Measurements from ENCODE around the gene DLK1. TPM values are rescaled to one million over a fixed set of nuclear protein-coding genes. Genes with fewer than 3 reads are reported as not detected.

DLK1 gene
- polyA plus RNA-seq, 2 of the 4 experiments (the other 2 are of a cell fraction) = 0.06 TPM; not detected in 1

DNA sequence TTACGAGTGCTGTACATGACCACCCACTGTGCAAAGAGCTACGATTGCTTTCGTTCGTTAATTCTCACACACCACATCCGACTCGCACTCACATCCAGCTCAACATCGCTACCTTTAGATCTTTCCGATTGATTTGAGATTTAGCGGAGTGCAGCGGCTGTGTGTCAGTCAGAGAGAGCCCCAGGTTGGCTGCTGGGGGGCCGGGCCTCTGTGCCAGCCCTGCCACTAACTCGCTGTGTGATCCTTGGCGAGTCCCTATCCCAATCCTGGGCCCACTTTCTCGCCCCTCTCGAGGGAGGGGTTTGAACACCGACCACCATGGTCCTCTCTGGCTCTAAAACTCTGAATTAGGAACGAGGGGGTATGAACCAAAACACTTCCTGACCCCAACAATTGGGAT, 8.6 kb downstream of the DLK1 start:
- POLR2A ChIA-PET = interaction anchor here (0.6 kb wide), 1 partner anchor 425 kb away, joined by 3 read pairs; no protein-coding TSS in a partner anchor
- H3K9me3 ChIP-seq = no peaks in the 10 kb centered on the region
- H3K27ac ChIP-seq = no peak overlapping the region
- H3K4me3 ChIP-seq = no peak overlapping the region
- 60% methylated on average over 17 of the region's 17 CpGs for WGBS (ENCODE audit: missing lambda C conversion rate)
- FAIRE-seq (no peak), ATAC-seq (no peak), DNase-seq (ENCODE audit: low read depth in 1 of 2, low spot score in 1 of 2) (no peak)
- no peak overlapping the region for H3K4me2 ChIP-seq
- no peaks in the 10 kb centered on the region for H3K4me1 ChIP-seq
- TF ChIP-seq TFCP2L1 (CRISPR knock-in tag; IDR thresholded peaks at IDR 0.05) (no peak), NFE2L2 (conservative IDR thresholded peaks at IDR 0.05; ENCODE audit: low read length) (no peak), ZFP36 (IDR thresholded peaks at IDR 0.05; ENCODE audit: borderline replicate concordance, partially characterized antibody) (no peak), BHLHE40 (IDR thresholded peaks at IDR 0.05; ENCODE audit: low read depth, low read length) (no peak), HOXA7 (CRISPR knock-in tag; IDR thresholded peaks at IDR 0.05) (no peak), RCOR1 (IDR thresholded peaks at IDR 0.05; ENCODE audit: low read depth, low read length) (no peak), NPAS2 (CRISPR knock-in tag; IDR thresholded peaks at IDR 0.05; ENCODE audit: borderline replicate concordance) (no peak), CEBPB (IDR thresholded peaks at IDR 0.05) (no peak), ZNF302 (CRISPR knock-in tag; IDR thresholded peaks at IDR 0.05) (no peak), ZSCAN20 (CRISPR knock-in tag; IDR thresholded peaks at IDR 0.05) (no peak), TP53 (CRISPR knock-in tag; IDR thresholded peaks at IDR 0.05) (no peak), KDM5A (IDR thresholded peaks at IDR 0.05) (no peak), JUN (IDR thresholded peaks at IDR 0.05) (no peak)
- TF ChIP-seq, protein P1, sequence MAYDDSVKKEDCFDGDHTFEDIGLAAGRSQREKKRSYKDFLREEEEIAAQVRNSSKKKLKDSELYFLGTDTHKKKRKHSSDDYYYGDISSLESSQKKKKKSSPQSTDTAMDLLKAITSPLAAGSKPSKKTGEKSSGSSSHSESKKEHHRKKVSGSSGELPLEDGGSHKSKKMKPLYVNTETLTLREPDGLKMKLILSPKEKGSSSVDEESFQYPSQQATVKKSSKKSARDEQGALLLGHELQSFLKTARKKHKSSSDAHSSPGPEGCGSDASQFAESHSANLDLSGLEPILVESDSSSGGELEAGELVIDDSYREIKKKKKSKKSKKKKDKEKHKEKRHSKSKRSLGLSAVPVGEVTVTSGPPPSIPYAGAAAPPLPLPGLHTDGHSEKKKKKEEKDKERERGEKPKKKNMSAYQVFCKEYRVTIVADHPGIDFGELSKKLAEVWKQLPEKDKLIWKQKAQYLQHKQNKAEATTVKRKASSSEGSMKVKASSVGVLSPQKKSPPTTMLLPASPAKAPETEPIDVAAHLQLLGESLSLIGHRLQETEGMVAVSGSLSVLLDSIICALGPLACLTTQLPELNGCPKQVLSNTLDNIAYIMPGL (CRISPR knock-in tag; IDR thresholded peaks at IDR 0.05; ENCODE audit: borderline replicate concordance) = no peak
- TF ChIP-seq, protein P2, sequence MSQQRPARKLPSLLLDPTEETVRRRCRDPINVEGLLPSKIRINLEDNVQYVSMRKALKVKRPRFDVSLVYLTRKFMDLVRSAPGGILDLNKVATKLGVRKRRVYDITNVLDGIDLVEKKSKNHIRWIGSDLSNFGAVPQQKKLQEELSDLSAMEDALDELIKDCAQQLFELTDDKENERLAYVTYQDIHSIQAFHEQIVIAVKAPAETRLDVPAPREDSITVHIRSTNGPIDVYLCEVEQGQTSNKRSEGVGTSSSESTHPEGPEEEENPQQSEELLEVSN (IDR thresholded peaks at IDR 0.05; ENCODE audit: borderline replicate concordance, low read depth) = no peak
- TF ChIP-seq, protein P3, sequence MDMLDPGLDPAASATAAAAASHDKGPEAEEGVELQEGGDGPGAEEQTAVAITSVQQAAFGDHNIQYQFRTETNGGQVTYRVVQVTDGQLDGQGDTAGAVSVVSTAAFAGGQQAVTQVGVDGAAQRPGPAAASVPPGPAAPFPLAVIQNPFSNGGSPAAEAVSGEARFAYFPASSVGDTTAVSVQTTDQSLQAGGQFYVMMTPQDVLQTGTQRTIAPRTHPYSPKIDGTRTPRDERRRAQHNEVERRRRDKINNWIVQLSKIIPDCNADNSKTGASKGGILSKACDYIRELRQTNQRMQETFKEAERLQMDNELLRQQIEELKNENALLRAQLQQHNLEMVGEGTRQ (IDR thresholded peaks at IDR 0.05) = no peak
- TF ChIP-seq, protein P4, sequence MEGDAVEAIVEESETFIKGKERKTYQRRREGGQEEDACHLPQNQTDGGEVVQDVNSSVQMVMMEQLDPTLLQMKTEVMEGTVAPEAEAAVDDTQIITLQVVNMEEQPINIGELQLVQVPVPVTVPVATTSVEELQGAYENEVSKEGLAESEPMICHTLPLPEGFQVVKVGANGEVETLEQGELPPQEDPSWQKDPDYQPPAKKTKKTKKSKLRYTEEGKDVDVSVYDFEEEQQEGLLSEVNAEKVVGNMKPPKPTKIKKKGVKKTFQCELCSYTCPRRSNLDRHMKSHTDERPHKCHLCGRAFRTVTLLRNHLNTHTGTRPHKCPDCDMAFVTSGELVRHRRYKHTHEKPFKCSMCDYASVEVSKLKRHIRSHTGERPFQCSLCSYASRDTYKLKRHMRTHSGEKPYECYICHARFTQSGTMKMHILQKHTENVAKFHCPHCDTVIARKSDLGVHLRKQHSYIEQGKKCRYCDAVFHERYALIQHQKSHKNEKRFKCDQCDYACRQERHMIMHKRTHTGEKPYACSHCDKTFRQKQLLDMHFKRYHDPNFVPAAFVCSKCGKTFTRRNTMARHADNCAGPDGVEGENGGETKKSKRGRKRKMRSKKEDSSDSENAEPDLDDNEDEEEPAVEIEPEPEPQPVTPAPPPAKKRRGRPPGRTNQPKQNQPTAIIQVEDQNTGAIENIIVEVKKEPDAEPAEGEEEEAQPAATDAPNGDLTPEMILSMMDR (IDR thresholded peaks at IDR 0.05) = no peak
- TF ChIP-seq, protein P5, sequence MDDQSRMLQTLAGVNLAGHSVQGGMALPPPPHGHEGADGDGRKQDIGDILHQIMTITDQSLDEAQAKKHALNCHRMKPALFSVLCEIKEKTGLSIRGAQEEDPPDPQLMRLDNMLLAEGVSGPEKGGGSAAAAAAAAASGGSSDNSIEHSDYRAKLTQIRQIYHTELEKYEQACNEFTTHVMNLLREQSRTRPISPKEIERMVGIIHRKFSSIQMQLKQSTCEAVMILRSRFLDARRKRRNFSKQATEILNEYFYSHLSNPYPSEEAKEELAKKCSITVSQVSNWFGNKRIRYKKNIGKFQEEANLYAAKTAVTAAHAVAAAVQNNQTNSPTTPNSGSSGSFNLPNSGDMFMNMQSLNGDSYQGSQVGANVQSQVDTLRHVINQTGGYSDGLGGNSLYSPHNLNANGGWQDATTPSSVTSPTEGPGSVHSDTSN (IDR thresholded peaks at IDR 0.05) = no peak
- TF ChIP-seq, protein P6, sequence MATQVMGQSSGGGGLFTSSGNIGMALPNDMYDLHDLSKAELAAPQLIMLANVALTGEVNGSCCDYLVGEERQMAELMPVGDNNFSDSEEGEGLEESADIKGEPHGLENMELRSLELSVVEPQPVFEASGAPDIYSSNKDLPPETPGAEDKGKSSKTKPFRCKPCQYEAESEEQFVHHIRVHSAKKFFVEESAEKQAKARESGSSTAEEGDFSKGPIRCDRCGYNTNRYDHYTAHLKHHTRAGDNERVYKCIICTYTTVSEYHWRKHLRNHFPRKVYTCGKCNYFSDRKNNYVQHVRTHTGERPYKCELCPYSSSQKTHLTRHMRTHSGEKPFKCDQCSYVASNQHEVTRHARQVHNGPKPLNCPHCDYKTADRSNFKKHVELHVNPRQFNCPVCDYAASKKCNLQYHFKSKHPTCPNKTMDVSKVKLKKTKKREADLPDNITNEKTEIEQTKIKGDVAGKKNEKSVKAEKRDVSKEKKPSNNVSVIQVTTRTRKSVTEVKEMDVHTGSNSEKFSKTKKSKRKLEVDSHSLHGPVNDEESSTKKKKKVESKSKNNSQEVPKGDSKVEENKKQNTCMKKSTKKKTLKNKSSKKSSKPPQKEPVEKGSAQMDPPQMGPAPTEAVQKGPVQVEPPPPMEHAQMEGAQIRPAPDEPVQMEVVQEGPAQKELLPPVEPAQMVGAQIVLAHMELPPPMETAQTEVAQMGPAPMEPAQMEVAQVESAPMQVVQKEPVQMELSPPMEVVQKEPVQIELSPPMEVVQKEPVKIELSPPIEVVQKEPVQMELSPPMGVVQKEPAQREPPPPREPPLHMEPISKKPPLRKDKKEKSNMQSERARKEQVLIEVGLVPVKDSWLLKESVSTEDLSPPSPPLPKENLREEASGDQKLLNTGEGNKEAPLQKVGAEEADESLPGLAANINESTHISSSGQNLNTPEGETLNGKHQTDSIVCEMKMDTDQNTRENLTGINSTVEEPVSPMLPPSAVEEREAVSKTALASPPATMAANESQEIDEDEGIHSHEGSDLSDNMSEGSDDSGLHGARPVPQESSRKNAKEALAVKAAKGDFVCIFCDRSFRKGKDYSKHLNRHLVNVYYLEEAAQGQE (IDR thresholded peaks at IDR 0.05) = no peak
- CTCF ChIA-PET = interaction anchor here (1.3 kb wide), 1 partner anchor 11 kb away, joined by 3 read pairs; no protein-coding TSS in a partner anchor

Measured in A549 (cell line).